Liver (tissue), 9 donors: Measurements from ENCODE around the gene CXCL14. TPM values are rescaled to one million over a fixed set of nuclear protein-coding genes. Genes with fewer than 3 reads are reported as not detected.

ENCODE experiments used
- DNase-seq: peaks from one replicate; pipeline ENCODE4 v3.0.0-alpha.2; 2017; ENCODE audit warnings: low spot score
- H3K27ac ChIP-seq, 2 donors: one replicate each; pipeline ENCODE4 v1.7.0; 2013; ENCODE audit warnings: inconsistent platforms in 2 of 2, low read length in 2 of 2, control low read depth in 1 of 2, low read depth in 1 of 2, mild to moderate bottlenecking in 1 of 2
- H3K27me3 ChIP-seq, 4 donors: one replicate each; pipeline versions ENCODE4 v1.6.1 to v1.7.0; 2013; ENCODE audit warnings: low read length in 3 of 4, inconsistent platforms in 1 of 4, mild to moderate bottlenecking in 1 of 4, moderate library complexity in 1 of 4; ENCODE audit not compliant: control insufficient read depth in 4 of 4, insufficient read depth in 4 of 4
- H3K36me3 ChIP-seq, 4 donors: one replicate each; pipeline versions ENCODE4 v1.6.1 to v1.7.0; 2013; ENCODE audit warnings: low read length in 3 of 4, mild to moderate bottlenecking in 3 of 4, low read depth in 1 of 4, moderate library complexity in 1 of 4; ENCODE audit not compliant: control insufficient read depth in 4 of 4, insufficient read depth in 3 of 4
- H3K4me1 ChIP-seq, 4 donors: one replicate each; pipeline versions ENCODE4 v1.6.1 to v1.7.0; 2013; ENCODE audit warnings: low read length in 3 of 4, mild to moderate bottlenecking in 3 of 4, moderate library complexity in 1 of 4; ENCODE audit not compliant: control insufficient read depth in 4 of 4, insufficient read depth in 4 of 4
- H3K4me3 ChIP-seq, 3 donors: one replicate each; pipeline versions ENCODE4 v1.6.1 to v1.7.0; 2013; ENCODE audit warnings: low read length in 3 of 3, control low read depth in 1 of 3, low read depth in 1 of 3, mild to moderate bottlenecking in 1 of 3
- H3K9ac ChIP-seq, 2 donors: one replicate each; pipeline ENCODE4 v1.7.0; 2013; ENCODE audit warnings: low read length in 2 of 2, mild to moderate bottlenecking in 2 of 2, moderate library complexity in 2 of 2, control low read depth in 1 of 2, low read depth in 1 of 2
- H3K9me3 ChIP-seq, 4 donors: one replicate each; pipeline versions ENCODE4 v1.6.1 to v1.7.0; 2013; ENCODE audit warnings: low read length in 3 of 4; ENCODE audit not compliant: control insufficient read depth in 4 of 4
- EGR1 ChIP-seq, 2 donors: IDR thresholded peaks; 2 replicates each; pipeline ENCODE4 v1.6.1; 2016 to 2018; ENCODE audit warnings: antibody characterized with exemption in 2 of 2, low read depth in 2 of 2
- FOXA1 ChIP-seq: IDR thresholded peaks from 2 replicates; pipeline ENCODE4 v1.6.1; 2016; ENCODE audit warnings: antibody characterized with exemption
- FOXA2 ChIP-seq: IDR thresholded peaks from 2 replicates; pipeline ENCODE4 v1.6.1; 2016; ENCODE audit warnings: antibody characterized with exemption
- GABPA ChIP-seq, 2 donors: IDR thresholded peaks in 1 of 2; conservative IDR thresholded peaks in 1 of 2; 2 replicates each; pipeline ENCODE4 v1.6.1; 2016; ENCODE audit warnings: antibody characterized with exemption in 2 of 2, mild to moderate bottlenecking in 1 of 2, moderate library complexity in 1 of 2
- HNF4A ChIP-seq, 2 donors: conservative IDR thresholded peaks; 2 replicates each; pipeline ENCODE4 v1.6.1; 2016; ENCODE audit warnings: antibody characterized with exemption in 2 of 2, mild to moderate bottlenecking in 2 of 2
- MAX ChIP-seq: IDR thresholded peaks from 2 replicates; pipeline ENCODE4 v1.6.1; 2016; ENCODE audit warnings: antibody characterized with exemption
- NR2F2 ChIP-seq: IDR thresholded peaks from 2 replicates; pipeline ENCODE4 v1.6.1; 2016; ENCODE audit warnings: antibody characterized with exemption
- RAD21 ChIP-seq, 2 donors: IDR thresholded peaks; 2 replicates each; pipeline ENCODE4 v1.6.1; 2016; ENCODE audit warnings: antibody characterized with exemption in 2 of 2, mild to moderate bottlenecking in 2 of 2
- RXRA ChIP-seq, 2 donors: IDR thresholded peaks; 2 replicates each; pipeline ENCODE4 v1.6.1; 2017 to 2018; ENCODE audit warnings: antibody characterized with exemption in 2 of 2, mild to moderate bottlenecking in 1 of 2
- SP1 ChIP-seq: IDR thresholded peaks from 2 replicates; pipeline ENCODE4 v1.6.1; 2018; ENCODE audit warnings: antibody characterized with exemption, mild to moderate bottlenecking
- WGBS: extraction: QIAGEN DNeasy Blood & Tissue Kit; methylation state at CpG from one replicate; pipeline ENCODE4 v1.1.7; 2013; 5-methylcytosine and 5-hydroxymethylcytosine counted together
- polyA plus RNA-seq, 2 donors: library from polyadenylated mRNA; stranded (reverse) in 1 of 2; unstranded in 1 of 2; fragments of 200-250 nt in 1 of 2; fragments of >200 nt in 1 of 2; fragmentation: Nextera tagmentation in 1 of 2; extraction: Ambion mirVana in 1 of 2; gene quantifications; one replicate each; pipeline versions ENCODE4 v1.2.1 to v1.2.3, GENCODE V29; 2013 to 2015
- total RNA-seq, 2 donors: library from RNA; depleted of rRNA; stranded (reverse); fragments of >200 nt; gene quantifications; one replicate each; pipeline ENCODE4 v1.2.3, GENCODE V29; 2014
- TF ChIP-seq, protein P1 (sequence below): IDR thresholded peaks from 2 replicates; pipeline ENCODE4 v1.6.1; 2016; ENCODE audit warnings: antibody characterized with exemption
- TF ChIP-seq, protein P2 (sequence below): IDR thresholded peaks from 2 replicates; pipeline ENCODE4 v1.6.1; 2016; ENCODE audit warnings: antibody characterized with exemption, mild to moderate bottlenecking
- donor health status: healthy.
- donor health status: healthy.
- donor health status: healthy.
- donor health status: healthy.
- donor health status: healthy.

Gene CXCL14
- total and polyA plus RNA-seq, 4 donors, result 2.7 to 13.7 (median 8.3) TPM

GRCh38 chr5:135546912-135547311 lies 31.9 kb downstream of the CXCL14 start:
- TF ChIP-seq SP1, result no peak
- DNase-seq, result no peak
- 44% methylated on average over 4 of the region's 4 CpGs for WGBS
- Histone ChIP-seq H3K9me3 (no peaks in the 10 kb centered on the region), H3K36me3 (no peaks in the 10 kb centered on the region), H3K27ac (no peak overlapping the region), H3K4me3 (no peak overlapping the region), H3K27me3 (peaks cover 1 to 12% (median 9%) of the 10 kb centered on the region in 4 donors), H3K4me1 (peaks cover 7 to 17% (median 14%) of the 10 kb centered on the region in 4 donors), H3K9ac (no peak overlapping the region)

GRCh38 chr5:135546101-135546500 lies 32.7 kb downstream of the CXCL14 start:
- TF ChIP-seq RAD21 (IDR thresholded peaks at IDR 0.05) (no peak), FOXA1 (no peak), EGR1 (IDR thresholded peaks at IDR 0.05; ENCODE audit: low read depth in 2 of 2) (no peak), MAX (no peak)
- TF ChIP-seq, protein P1, sequence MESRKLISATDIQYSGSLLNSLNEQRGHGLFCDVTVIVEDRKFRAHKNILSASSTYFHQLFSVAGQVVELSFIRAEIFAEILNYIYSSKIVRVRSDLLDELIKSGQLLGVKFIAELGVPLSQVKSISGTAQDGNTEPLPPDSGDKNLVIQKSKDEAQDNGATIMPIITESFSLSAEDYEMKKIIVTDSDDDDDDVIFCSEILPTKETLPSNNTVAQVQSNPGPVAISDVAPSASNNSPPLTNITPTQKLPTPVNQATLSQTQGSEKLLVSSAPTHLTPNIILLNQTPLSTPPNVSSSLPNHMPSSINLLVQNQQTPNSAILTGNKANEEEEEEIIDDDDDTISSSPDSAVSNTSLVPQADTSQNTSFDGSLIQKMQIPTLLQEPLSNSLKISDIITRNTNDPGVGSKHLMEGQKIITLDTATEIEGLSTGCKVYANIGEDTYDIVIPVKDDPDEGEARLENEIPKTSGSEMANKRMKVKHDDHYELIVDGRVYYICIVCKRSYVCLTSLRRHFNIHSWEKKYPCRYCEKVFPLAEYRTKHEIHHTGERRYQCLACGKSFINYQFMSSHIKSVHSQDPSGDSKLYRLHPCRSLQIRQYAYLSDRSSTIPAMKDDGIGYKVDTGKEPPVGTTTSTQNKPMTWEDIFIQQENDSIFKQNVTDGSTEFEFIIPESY, result no peak
- Histone ChIP-seq H3K4me3 (no peak overlapping the region), H3K4me1 (peaks cover 7 to 17% (median 14%) of the 10 kb centered on the region in 4 donors), H3K36me3 (no peaks in the 10 kb centered on the region), H3K27me3 (peaks cover 5 to 13% (median 10%) of the 10 kb centered on the region in 4 donors), H3K9ac (no peak overlapping the region), H3K27ac (no peak overlapping the region), H3K9me3 (no peaks in the 10 kb centered on the region)
- 53% methylated on average over 12 of the region's 12 CpGs for WGBS
- DNase-seq, result no peak

GRCh38 chr5:135545099-135545498 lies 33.7 kb downstream of the CXCL14 start:
- H3K9ac ChIP-seq, result no peak overlapping the region
- TF ChIP-seq, protein P1, result no peak
- no peak for DNase-seq
- H3K27ac ChIP-seq, result no peak overlapping the region
- H3K27me3 ChIP-seq, result peaks cover 5 to 15% (median 10%) of the 10 kb centered on the region in 4 donors
- H3K4me1 ChIP-seq, result peaks cover 7 to 17% (median 14%) of the 10 kb centered on the region in 4 donors
- H3K4me3 ChIP-seq, result no peak overlapping the region
- WGBS, result 45% methylated on average over 17 of the region's 17 CpGs
- no peaks in the 10 kb centered on the region for H3K36me3 ChIP-seq
- no peaks in the 10 kb centered on the region for H3K9me3 ChIP-seq

DNA sequence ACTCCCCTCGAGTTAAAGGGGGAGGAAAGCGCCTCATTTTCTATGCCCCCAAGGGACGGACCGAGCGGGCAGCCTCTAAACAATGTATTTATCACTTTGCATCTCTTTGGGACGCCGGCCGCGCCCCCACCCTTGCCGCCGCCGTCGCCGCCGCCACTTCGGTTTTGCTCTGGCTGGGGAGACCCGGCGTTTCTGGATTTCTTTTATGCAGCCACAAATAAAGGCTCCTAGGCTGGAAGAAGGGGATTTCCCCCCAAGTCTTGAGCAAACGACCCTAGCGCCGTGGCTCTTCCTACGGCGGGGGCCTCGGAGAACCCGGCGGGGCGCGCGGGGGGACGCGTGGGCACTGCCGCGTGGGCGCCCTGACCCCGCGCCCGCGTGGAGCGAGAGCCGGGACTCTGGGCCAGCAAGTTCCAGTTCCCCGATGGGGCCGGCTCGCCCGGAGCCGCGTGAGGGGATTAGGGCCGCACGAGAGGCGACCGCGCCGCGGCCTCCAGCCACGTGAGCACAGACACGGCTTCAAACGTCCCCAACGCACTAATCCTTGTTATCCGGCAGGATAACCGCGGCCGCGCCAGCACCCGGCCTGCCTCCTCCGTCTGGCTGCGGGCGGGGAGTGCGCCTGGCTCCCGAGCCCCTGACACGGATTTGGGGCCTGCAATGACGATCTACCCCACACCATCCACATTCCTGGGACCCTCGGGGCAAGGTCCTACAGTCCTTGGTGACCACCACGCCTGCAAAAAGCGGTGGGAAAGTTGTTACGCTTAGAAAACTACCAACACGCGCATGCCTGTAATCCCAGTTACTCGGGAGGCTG lies 35.1 kb downstream of the CXCL14 start:
- Histone ChIP-seq H3K27me3 (peaks cover 5 to 16% (median 10%) of the 10 kb centered on the region in 4 donors), H3K4me3 (peak overlapping the region; percentile 18 to 64 (median 48)), H3K4me1 (peaks cover 7 to 17% (median 14%) of the 10 kb centered on the region in 4 donors), H3K36me3 (no peaks in the 10 kb centered on the region), H3K9me3 (no peaks in the 10 kb centered on the region), H3K9ac (no peak overlapping the region), H3K27ac (no peak overlapping the region)
- no peak for DNase-seq
- WGBS, result 3% methylated on average over 77 of the region's 77 CpGs
- TF ChIP-seq RXRA (IDR thresholded peaks at IDR 0.05) (no peak), HNF4A (conservative IDR thresholded peaks at IDR 0.05) (no peak), RAD21 (IDR thresholded peaks at IDR 0.05) (no peak), NR2F2 (no peak), MAX (no peak), GABPA (IDR thresholded peaks at IDR 0.05 in 1 of 2, conservative IDR thresholded peaks at IDR 0.05 in 1 of 2) (no peak), FOXA2 (no peak)
- TF ChIP-seq, protein P2, sequence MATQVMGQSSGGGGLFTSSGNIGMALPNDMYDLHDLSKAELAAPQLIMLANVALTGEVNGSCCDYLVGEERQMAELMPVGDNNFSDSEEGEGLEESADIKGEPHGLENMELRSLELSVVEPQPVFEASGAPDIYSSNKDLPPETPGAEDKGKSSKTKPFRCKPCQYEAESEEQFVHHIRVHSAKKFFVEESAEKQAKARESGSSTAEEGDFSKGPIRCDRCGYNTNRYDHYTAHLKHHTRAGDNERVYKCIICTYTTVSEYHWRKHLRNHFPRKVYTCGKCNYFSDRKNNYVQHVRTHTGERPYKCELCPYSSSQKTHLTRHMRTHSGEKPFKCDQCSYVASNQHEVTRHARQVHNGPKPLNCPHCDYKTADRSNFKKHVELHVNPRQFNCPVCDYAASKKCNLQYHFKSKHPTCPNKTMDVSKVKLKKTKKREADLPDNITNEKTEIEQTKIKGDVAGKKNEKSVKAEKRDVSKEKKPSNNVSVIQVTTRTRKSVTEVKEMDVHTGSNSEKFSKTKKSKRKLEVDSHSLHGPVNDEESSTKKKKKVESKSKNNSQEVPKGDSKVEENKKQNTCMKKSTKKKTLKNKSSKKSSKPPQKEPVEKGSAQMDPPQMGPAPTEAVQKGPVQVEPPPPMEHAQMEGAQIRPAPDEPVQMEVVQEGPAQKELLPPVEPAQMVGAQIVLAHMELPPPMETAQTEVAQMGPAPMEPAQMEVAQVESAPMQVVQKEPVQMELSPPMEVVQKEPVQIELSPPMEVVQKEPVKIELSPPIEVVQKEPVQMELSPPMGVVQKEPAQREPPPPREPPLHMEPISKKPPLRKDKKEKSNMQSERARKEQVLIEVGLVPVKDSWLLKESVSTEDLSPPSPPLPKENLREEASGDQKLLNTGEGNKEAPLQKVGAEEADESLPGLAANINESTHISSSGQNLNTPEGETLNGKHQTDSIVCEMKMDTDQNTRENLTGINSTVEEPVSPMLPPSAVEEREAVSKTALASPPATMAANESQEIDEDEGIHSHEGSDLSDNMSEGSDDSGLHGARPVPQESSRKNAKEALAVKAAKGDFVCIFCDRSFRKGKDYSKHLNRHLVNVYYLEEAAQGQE, result no peak
